Naive thymus-derived CD4-positive, alpha-beta T cell (primary cell): ENCODE measurements around the gene DIS3L2. TPM values are rescaled to one million over a fixed set of nuclear protein-coding genes. Genes with fewer than 3 reads are reported as not detected.
"Not testable (repeated sequence)": the region's sequence is repeated elsewhere in the genome, so short reads cannot be mapped to it uniquely, and the experiment has no call there.

Experiments used
- ATAC-seq: fragments of 150-1000 bp; cut with Tn5 transposase; 2 replicates; pipeline ENCODE4 v1.10.0; 2021; ENCODE audit warnings: mild to moderate bottlenecking, moderate library complexity
- CTCF ChIA-PET: fragments of 350-600 bp; sonication (Branson Sonifier 250); formaldehyde crosslinking; loops from one replicate; lab custom pipeline; 2021; ENCODE audit warnings: antibody characterized with exemption; lab: Charles Lee
- POLR2A ChIA-PET: fragments of 350-600 bp; sonication (Branson Sonifier 250); formaldehyde crosslinking; loops from one replicate; lab custom pipeline; 2021; ENCODE audit warnings: antibody characterized with exemption, inconsistent platforms; lab: Charles Lee
- DNase-seq, 9 donors: peaks; one replicate each; pipeline versions ENCODE4 v3.0.0 to v3.0.0-alpha.2; 2020 to 2022; ENCODE audit warnings: mixed read lengths in 1 of 9
- H3K27ac ChIP-seq: one replicate; pipeline ENCODE4 v1.7.0; 2013; ENCODE audit warnings: mild to moderate bottlenecking, low read depth, low read length, moderate library complexity
- H3K27me3 ChIP-seq, 2 donors: one replicate each; pipeline ENCODE4 v1.7.0; 2013; ENCODE audit warnings: low read length in 2 of 2, mild to moderate bottlenecking in 2 of 2, moderate library complexity in 2 of 2; ENCODE audit not compliant: control insufficient read depth in 2 of 2, insufficient read depth in 2 of 2
- H3K36me3 ChIP-seq, 3 experiments: 1 replicate in 2 of 3; 2 replicates in 1 of 3; pipeline ENCODE4 v1.7.0; 2013; ENCODE audit warnings: low read length in 3 of 3, mild to moderate bottlenecking in 3 of 3, moderate library complexity in 1 of 3; ENCODE audit not compliant: insufficient read depth in 3 of 3, control insufficient read depth in 2 of 3
- H3K4me1 ChIP-seq, 2 donors: one replicate each; pipeline ENCODE4 v1.7.0; 2013; ENCODE audit warnings: low read length in 2 of 2, mild to moderate bottlenecking in 2 of 2, moderate library complexity in 1 of 2; ENCODE audit not compliant: control insufficient read depth in 2 of 2, insufficient read depth in 2 of 2
- H3K4me3 ChIP-seq: 2 replicates; pipeline ENCODE4 v1.7.0; 2013; ENCODE audit warnings: mild to moderate bottlenecking, low read length
- H3K9me3 ChIP-seq, 3 experiments: 1 replicate in 2 of 3; 2 replicates in 1 of 3; pipeline ENCODE4 v1.7.0; 2013; ENCODE audit warnings: low read length in 3 of 3; ENCODE audit not compliant: control insufficient read depth in 2 of 3
- H3K27ac Mint-ChIP-seq, 9 donors: one replicate each; pipeline ENCODE4 v1.8.0; 2020 to 2022; ENCODE audit warnings: mixed read lengths in 9 of 9, mild to moderate bottlenecking in 8 of 9, moderate library complexity in 5 of 9, inconsistent platforms in 2 of 9
- H3K27me3 Mint-ChIP-seq, 5 donors: one replicate each; pipeline ENCODE4 v1.8.0; 2021 to 2022; ENCODE audit warnings: mixed read lengths in 5 of 5, mild to moderate bottlenecking in 1 of 5
- H3K36me3 Mint-ChIP-seq, 5 donors: one replicate each; pipeline ENCODE4 v1.8.0; 2020 to 2022; ENCODE audit warnings: mixed read lengths in 5 of 5, mild to moderate bottlenecking in 3 of 5, inconsistent platforms in 1 of 5
- H3K4me1 Mint-ChIP-seq, 7 donors: one replicate each; pipeline ENCODE4 v1.8.0; 2020 to 2022; ENCODE audit warnings: mixed read lengths in 7 of 7, mild to moderate bottlenecking in 3 of 7, inconsistent platforms in 1 of 7
- H3K4me3 Mint-ChIP-seq, 10 donors: one replicate each; pipeline ENCODE4 v1.8.0; 2020 to 2022; ENCODE audit warnings: mild to moderate bottlenecking in 10 of 10, mixed read lengths in 10 of 10, moderate library complexity in 6 of 10, inconsistent platforms in 2 of 10
- H3K9me3 Mint-ChIP-seq, 11 donors: one replicate each; pipeline ENCODE4 v1.8.0; 2020 to 2022; ENCODE audit warnings: mixed read lengths in 11 of 11, mild to moderate bottlenecking in 4 of 11, inconsistent platforms in 1 of 11, moderate library complexity in 1 of 11
- intact Hi-C, 2 donors: fragments of 100-400 bp; cut with micrococcal nuclease; formaldehyde crosslinking; loops; one replicate each; pipeline ENCODE4 v1.15.1; 2023
- polyA plus RNA-seq, 2 donors: library from polyadenylated mRNA; unstranded; fragments of 300-500 nt; fragmentation: Illumina TruSeq; gene quantifications; one replicate each; pipeline ENCODE4 v1.2.3, GENCODE V29; 2021
- total RNA-seq, 6 experiments: library from RNA in 5 of 6; stranded (reverse) in 5 of 6; gene quantifications; 1 replicate in 5 of 6; 2 replicates in 1 of 6; pipeline ENCODE4 v1.2.3 and lab custom pipeline; 2021 to 2026

The DIS3L2 gene
- total and polyA plus RNA-seq, 7 experiments from 2014 or later = 17.9 to 78.4 (median 59.7) TPM

GRCh38 chr2:232322560-232323327 is 361.2 kb downstream of the DIS3L2 start:
- H3K27ac Mint-ChIP-seq = peak overlapping the region; percentile 76 to 96 (median 91)
- Histone ChIP-seq H3K36me3 (no peaks in the 10 kb centered on the region), H3K9me3 (no peaks in the 10 kb centered on the region), H3K4me3 (peak overlapping the region; percentile 25), H3K27ac (peak overlapping the region; percentile 69), H3K27me3 (no peaks in the 10 kb centered on the region), H3K4me1 (peaks cover 31 to 56% of the 10 kb centered on the region in 2 donors)
- H3K4me3 Mint-ChIP-seq = peak overlapping the region; percentile 45 to 78 (median 66)
- ATAC-seq (no peak), DNase-seq (peak in 3 of 9 donors; percentile 28 to 43 (median 28))
- peaks cover 0 to 2% (median 0%) of the 10 kb centered on the region in 5 donors for H3K36me3 Mint-ChIP-seq
- H3K27me3 Mint-ChIP-seq = no peaks in the 10 kb centered on the region
- intact Hi-C loops = loop anchor here (1.0 to 10.0 kb wide), 3 partner anchors 7 to 88 kb away; no protein-coding TSS in a partner anchor
- peaks cover 34 to 71% (median 56%) of the 10 kb centered on the region in 7 donors for H3K4me1 Mint-ChIP-seq
- H3K9me3 Mint-ChIP-seq = no peaks in the 10 kb centered on the region
- ChIA-PET POLR2A (interaction anchor here (1.7 kb wide), 1 partner anchor 12 kb away, joined by 7 read pairs; no protein-coding TSS in a partner anchor), CTCF (interaction anchor here (1.1 to 2.7 kb wide), 6 partner anchors 8 to 78 kb away, joined by 3 to 10 read pairs (median 6); no protein-coding TSS in a partner anchor)

GRCh38 chr2:232323328-232323650 is 361.8 kb downstream of the DIS3L2 start:
- intact Hi-C loops = loop anchor here (1.0 to 10.0 kb wide), 3 partner anchors 8 to 88 kb away; no protein-coding TSS in a partner anchor
- no peaks in the 10 kb centered on the region for H3K27me3 Mint-ChIP-seq
- peaks cover 0 to under 1% (median 0%) of the 10 kb centered on the region in 5 donors for H3K36me3 Mint-ChIP-seq
- Histone ChIP-seq H3K27ac (peak overlapping the region; percentile 69), H3K27me3 (no peaks in the 10 kb centered on the region), H3K4me1 (peaks cover 27 to 50% of the 10 kb centered on the region in 2 donors), H3K4me3 (no peak overlapping the region), H3K36me3 (no peaks in the 10 kb centered on the region), H3K9me3 (no peaks in the 10 kb centered on the region)
- no peaks in the 10 kb centered on the region for H3K9me3 Mint-ChIP-seq
- peak overlapping the region in 2 of 9 donors; percentile 63 to 76 for H3K27ac Mint-ChIP-seq
- ATAC-seq (no peak), DNase-seq (no peak)
- POLR2A ChIA-PET = interaction anchor here (1.7 kb wide), 1 partner anchor 12 kb away, joined by 7 read pairs; no protein-coding TSS in a partner anchor
- H3K4me3 Mint-ChIP-seq = no peak overlapping the region
- CTCF ChIA-PET = interaction anchor here (1.1 to 2.7 kb wide), 4 partner anchors 8 to 39 kb away, joined by 3 to 10 read pairs (median 8); no protein-coding TSS in a partner anchor
- H3K4me1 Mint-ChIP-seq = peaks cover 32 to 66% (median 52%) of the 10 kb centered on the region in 7 donors

- H3K36me3 Mint-ChIP-seq, H3K27ac ChIP-seq, H3K27me3 Mint-ChIP-seq, DNase-seq, H3K36me3 ChIP-seq, H3K4me3 ChIP-seq, H3K9me3 Mint-ChIP-seq, H3K27me3 ChIP-seq, H3K9me3 ChIP-seq, ATAC-seq: not testable (repeated sequence)
- Mint-ChIP-seq H3K27ac (peak overlapping the region in 6 of 9 donors; percentile 49 to 79 (median 70)), H3K4me3 (peak overlapping the region in 1 of 10 donors; percentile 60), H3K4me1 (peaks cover 28 to 59% (median 45%) of the 10 kb centered on the region in 7 donors)
- intact Hi-C loops = loop anchor here (1.0 to 10.0 kb wide), 3 partner anchors 9 to 89 kb away; no protein-coding TSS in a partner anchor
- peaks cover 24 to 43% of the 10 kb centered on the region in 2 donors for H3K4me1 ChIP-seq
- ChIA-PET CTCF (interaction anchor here (0.6 to 2.7 kb wide), 8 partner anchors 9 to 651 kb away, joined by 3 to 10 read pairs (median 5); no protein-coding TSS in a partner anchor), POLR2A (interaction anchor here (1.6 kb wide), 1 partner anchor 9 kb away, joined by 4 read pairs; no protein-coding TSS in a partner anchor)
Measured at GRCh38 chr2:232323967-232324366, 362.5 kb downstream of the DIS3L2 start.

GRCh38 chr2:232324778-232325177 is 363.3 kb downstream of the DIS3L2 start:
- peak overlapping the region in 1 of 9 donors; percentile 32 for H3K27ac Mint-ChIP-seq
- no peak overlapping the region for H3K4me3 ChIP-seq
- DNase-seq (no peak), ATAC-seq (no peak)
- CTCF ChIA-PET = interaction anchor here (0.6 to 2.7 kb wide), 4 partner anchors 10 to 114 kb away, joined by 3 to 10 read pairs (median 6); no protein-coding TSS in a partner anchor
- no peak overlapping the region for H3K4me3 Mint-ChIP-seq
- no peaks in the 10 kb centered on the region for H3K9me3 ChIP-seq
- H3K36me3 ChIP-seq = no peaks in the 10 kb centered on the region
- intact Hi-C loops = loop anchor here (5.0 to 10.0 kb wide), 3 partner anchors 37 to 182 kb away; no protein-coding TSS in a partner anchor
- no peaks in the 10 kb centered on the region for H3K36me3 Mint-ChIP-seq
- peaks cover 17 to 35% of the 10 kb centered on the region in 2 donors for H3K4me1 ChIP-seq
- POLR2A ChIA-PET = interaction anchor here (1.6 kb wide), 1 partner anchor 9 kb away, joined by 4 read pairs; no protein-coding TSS in a partner anchor
- H3K4me1 Mint-ChIP-seq = peaks cover 20 to 51% (median 37%) of the 10 kb centered on the region in 7 donors
- H3K9me3 Mint-ChIP-seq = no peaks in the 10 kb centered on the region
- no peaks in the 10 kb centered on the region for H3K27me3 ChIP-seq
- no peaks in the 10 kb centered on the region for H3K27me3 Mint-ChIP-seq
- H3K27ac ChIP-seq = no peak overlapping the region

- H3K27me3 Mint-ChIP-seq = no peaks in the 10 kb centered on the region
- peaks cover 16 to 28% of the 10 kb centered on the region in 2 donors for H3K4me1 ChIP-seq
Measured at GRCh38 chr2:232325324-232326273, 364.1 kb downstream of the DIS3L2 start.

More at GRCh38 chr2:232325324-232326273, 364.1 kb downstream of the DIS3L2 start:
- no peak overlapping the region for H3K27ac Mint-ChIP-seq
- no peaks in the 10 kb centered on the region for H3K9me3 ChIP-seq
- CTCF ChIA-PET = interaction anchor here (0.6 to 2.7 kb wide), 8 partner anchors 10 to 952 kb away, joined by 3 to 10 read pairs (median 4); no protein-coding TSS in a partner anchor
- no peaks in the 10 kb centered on the region for H3K36me3 Mint-ChIP-seq
- DNase-seq = peak in 6 of 9 donors; percentile 34 to 63 (median 53)
- POLR2A ChIA-PET = interaction anchor here (0.6 to 1.6 kb wide), 3 partner anchors 10 to 118 kb away, joined by 3 to 5 read pairs (median 4); no protein-coding TSS in a partner anchor
- no peaks in the 10 kb centered on the region for H3K9me3 Mint-ChIP-seq
- H3K36me3 ChIP-seq = no peaks in the 10 kb centered on the region
- H3K4me3 ChIP-seq = no peak overlapping the region
- no peak overlapping the region for H3K27ac ChIP-seq
- peak; percentile 54 for ATAC-seq
- no peak overlapping the region for H3K4me3 Mint-ChIP-seq
- H3K27me3 ChIP-seq = no peaks in the 10 kb centered on the region
- intact Hi-C loops = loop anchor here in 1 of 2 donors (5.0 to 10.0 kb wide), 2 partner anchors 91 to 183 kb away; no protein-coding TSS in a partner anchor
- H3K4me1 Mint-ChIP-seq = peaks cover 16 to 43% (median 28%) of the 10 kb centered on the region in 7 donors
